ENCODE data around the gene PRPH.
A peak's percentile ranks its signal among the peaks of the same experiment; 100 is the strongest.
"Not testable (repeated sequence)": the region's sequence is repeated elsewhere in the genome, so short reads cannot be mapped to it uniquely, and the experiment has no call there.

The PRPH gene

GRCh38 chr12:49301760-49302159 is 6.8 kb downstream of the PRPH start:
- no peak for DNase-seq (ENCODE audit: low read depth)

GRCh38 chr12:49304161-49304560 is 9.2 kb downstream of the PRPH start:
- DNase-seq (ENCODE audit: low read depth) = no peak

GRCh38 chr12:49305762-49306510 is 11.0 kb downstream of the PRPH start:
- DNase-seq (ENCODE audit: low read depth) = no peak

- no peak for DNase-seq (ENCODE audit: low read depth)
These were observed 14.4 kb downstream of the PRPH start for GRCh38 chr12:49309386-49309785.

GRCh38 chr12:49310451-49311000 is 15.6 kb downstream of the PRPH start:
- not testable (repeated sequence) for DNase-seq (ENCODE audit: low read depth)

- DNase-seq (ENCODE audit: low read depth) = no peak
These were observed 19.9 kb downstream of the PRPH start for GRCh38 chr12:49314811-49315210.

GRCh38 chr12:49317118-49317517 is 22.2 kb downstream of the PRPH start:
- not testable (repeated sequence) for DNase-seq (ENCODE audit: low read depth)

GRCh38 chr12:49320411-49321103 is 25.6 kb downstream of the PRPH start:
- not testable (repeated sequence) for DNase-seq (ENCODE audit: low read depth)

- no peak for DNase-seq (ENCODE audit: low read depth)
These were observed 27.4 kb downstream of the PRPH start for GRCh38 chr12:49322367-49322707.

- peak; percentile 95 for DNase-seq (ENCODE audit: low read depth)
These were observed 28.0 kb downstream of the PRPH start, which contains the start of gene TROAP for GRCh38 chr12:49322708-49323523. Gene TROAP (plus strand): TSS chr12:49323255. CDS start chr12:49323609, 354 bp downstream.

GRCh38 chr12:49323524-49324097 is 28.7 kb downstream of the PRPH start:
- no peak for DNase-seq (ENCODE audit: low read depth)

- DNase-seq (ENCODE audit: low read depth) = no peak
These were observed 30.7 kb downstream of the PRPH start for GRCh38 chr12:49325606-49326005.

- no peak for DNase-seq (ENCODE audit: low read depth)
These were observed 32.4 kb downstream of the PRPH start for GRCh38 chr12:49327368-49327767.

GRCh38 chr12:49327887-49328286 is 32.9 kb downstream of the PRPH start:
- no peak for DNase-seq (ENCODE audit: low read depth)

GRCh38 chr12:49328816-49329215 is 33.9 kb downstream of the PRPH start:
- DNase-seq (ENCODE audit: low read depth) = no peak

- DNase-seq (ENCODE audit: low read depth) = no peak
These were observed 35.2 kb downstream of the PRPH start for GRCh38 chr12:49330032-49330619.

- no peak for DNase-seq (ENCODE audit: low read depth)
These were observed 35.9 kb downstream of the PRPH start for GRCh38 chr12:49330631-49331379.

GRCh38 chr12:49331380-49332222 is 36.7 kb downstream of the PRPH start:
- no peak for DNase-seq (ENCODE audit: low read depth)

GRCh38 chr12:49332441-49332861 is 37.5 kb downstream of the PRPH start:
- no peak for DNase-seq (ENCODE audit: low read depth)

GRCh38 chr12:49332891-49333371 is 38.0 kb downstream of the PRPH start:
- no peak for DNase-seq (ENCODE audit: low read depth)

All from activated gamma-delta T cell treated with anti-CD3 and anti-CD28 coated beads, Interleukin-2, amount 50 U/mL, for 16 hours (primary cell).